ENCODE measurements around the gene ARIH2.

The ARIH2 gene

GRCh38 chr3:48929358-48930035 is 10.9 kb downstream of the ARIH2 start:
- DNase-seq: no peak

- DNase-seq: no peak
Observed at GRCh38 chr3:48930590-48930989, 11.9 kb downstream of the ARIH2 start.

GRCh38 chr3:48931944-48932580 is 13.4 kb downstream of the ARIH2 start:
- DNase-seq: no peak

GRCh38 chr3:48934333-48934991 is 15.8 kb downstream of the ARIH2 start:
- DNase-seq: no peak

- no peak for DNase-seq
Observed at GRCh38 chr3:48935530-48935929, 16.9 kb downstream of the ARIH2 start.

- no peak for DNase-seq
Observed at GRCh38 chr3:48938156-48938555, 19.5 kb downstream of the ARIH2 start.

- DNase-seq: no peak
Observed at GRCh38 chr3:48938689-48939088, 20.0 kb downstream of the ARIH2 start.

- DNase-seq: no peak
Observed at GRCh38 chr3:48945432-48945831, 26.8 kb downstream of the ARIH2 start.

- DNase-seq: no peak
Observed at GRCh38 chr3:48945891-48946549, 27.4 kb downstream of the ARIH2 start.

- no peak for DNase-seq
Observed at GRCh38 chr3:48949376-48949717, 30.7 kb downstream of the ARIH2 start.

- DNase-seq: no peak
Observed at GRCh38 chr3:48950051-48950450, 31.4 kb downstream of the ARIH2 start.

- DNase-seq: no peak
Observed at GRCh38 chr3:48951764-48952163, 33.1 kb downstream of the ARIH2 start.

GRCh38 chr3:48952510-48953118 is 34.0 kb downstream of the ARIH2 start:
- DNase-seq: no peak

GRCh38 chr3:48957006-48957705 is 38.5 kb downstream of the ARIH2 start:
- no peak for DNase-seq

- no peak for DNase-seq
Observed at GRCh38 chr3:48960841-48961413, 42.3 kb downstream of the ARIH2 start.

GRCh38 chr3:48962340-48962739 is 43.7 kb downstream of the ARIH2 start:
- DNase-seq: no peak

GRCh38 chr3:48962939-48963338 is 44.3 kb downstream of the ARIH2 start:
- no peak for DNase-seq

- no peak for DNase-seq
Observed at GRCh38 chr3:48963591-48963990, 44.9 kb downstream of the ARIH2 start.

GRCh38 chr3:48966367-48966766 is 47.7 kb downstream of the ARIH2 start:
- DNase-seq: no peak

- no peak for DNase-seq
Observed at GRCh38 chr3:48966876-48967361, 48.3 kb downstream of the ARIH2 start.

GRCh38 chr3:48970586-48970985 is 51.9 kb downstream of the ARIH2 start:
- no peak for DNase-seq
